ENCODE measurements around the gene TKT. TPM values are rescaled to one million over a fixed set of nuclear protein-coding genes. Genes with fewer than 3 reads are reported as not detected.
A peak's percentile ranks its signal among the peaks of the same experiment; 100 is the strongest.

The TKT gene
- total RNA-seq, 4 donors from 2014 or later, result 130 to 171 (median 145) TPM

- no peak overlapping the region for H3K4me3 ChIP-seq
- H3K27me3 ChIP-seq, result no peaks in the 10 kb centered on the region
- peak overlapping the region in 3 of 4 donors; percentile 46 to 84 (median 78) for H3K27ac ChIP-seq
- H3K4me1 ChIP-seq, result peaks cover 0 to 44% (median 11%) of the 10 kb centered on the region in 4 donors
- peaks cover 0 to 59% (median 0%) of the 10 kb centered on the region in 3 donors for H3K36me3 ChIP-seq
- H3K9me3 ChIP-seq, result no peaks in the 10 kb centered on the region
- DNase-seq, result peak in 2 of 3 donors; percentile 61 to 66
- no peak for TF ChIP-seq CTCF (IDR thresholded peaks at IDR 0.05)
- TF ChIP-seq POLR2A (IDR thresholded peaks at IDR 0.05), result peak in 1 of 2 donors; percentile 20
Observed at GRCh38 chr3:53238051-53238850, 17.6 kb downstream of the TKT start.

GRCh38 chr3:53236112-53236841, 19.5 kb downstream of the TKT start:
- Histone ChIP-seq H3K9me3 (no peaks in the 10 kb centered on the region), H3K36me3 (peaks cover 0 to 70% (median 0%) of the 10 kb centered on the region in 3 donors), H3K27me3 (no peaks in the 10 kb centered on the region), H3K27ac (peak overlapping the region; percentile 3 to 64 (median 44)), H3K4me3 (no peak overlapping the region), H3K4me1 (peaks cover 0 to 38% (median 11%) of the 10 kb centered on the region in 4 donors)
- TF ChIP-seq POLR2A (IDR thresholded peaks at IDR 0.05) (peak in 1 of 2 donors; percentile 9), CTCF (IDR thresholded peaks at IDR 0.05) (no peak)
- DNase-seq, result peak in 2 of 3 donors; percentile 79 to 81

GRCh38 chr3:53235545-53235944, 20.3 kb downstream of the TKT start:
- Histone ChIP-seq H3K27me3 (no peaks in the 10 kb centered on the region), H3K36me3 (peaks cover 0 to 70% (median 0%) of the 10 kb centered on the region in 3 donors), H3K27ac (peak overlapping the region in 1 of 4 donors; percentile 3), H3K4me1 (peaks cover 0 to 38% (median 11%) of the 10 kb centered on the region in 4 donors), H3K4me3 (no peak overlapping the region), H3K9me3 (no peaks in the 10 kb centered on the region)
- TF ChIP-seq CTCF (IDR thresholded peaks at IDR 0.05) (no peak), POLR2A (IDR thresholded peaks at IDR 0.05) (no peak)
- no peak for DNase-seq

- Histone ChIP-seq H3K36me3 (peaks cover 0 to 70% (median 0%) of the 10 kb centered on the region in 3 donors), H3K4me3 (no peak overlapping the region), H3K27ac (no peak overlapping the region), H3K9me3 (no peaks in the 10 kb centered on the region), H3K27me3 (no peaks in the 10 kb centered on the region), H3K4me1 (peaks cover 0 to 36% (median 11%) of the 10 kb centered on the region in 4 donors)
- DNase-seq, result no peak
- TF ChIP-seq POLR2A (IDR thresholded peaks at IDR 0.05), result no peak
- TF ChIP-seq CTCF (IDR thresholded peaks at IDR 0.05), result no peak
Observed at GRCh38 chr3:53234841-53235232, 21.0 kb downstream of the TKT start.

- Histone ChIP-seq H3K9me3 (no peaks in the 10 kb centered on the region), H3K4me1 (peaks cover 0 to 30% (median 11%) of the 10 kb centered on the region in 4 donors), H3K4me3 (no peak overlapping the region), H3K27me3 (no peaks in the 10 kb centered on the region), H3K27ac (no peak overlapping the region), H3K36me3 (peaks cover 0 to 70% (median 0%) of the 10 kb centered on the region in 3 donors)
- no peak for TF ChIP-seq POLR2A (IDR thresholded peaks at IDR 0.05)
- no peak for TF ChIP-seq CTCF (IDR thresholded peaks at IDR 0.05)
- no peak for DNase-seq
Observed at GRCh38 chr3:53234130-53234840, 21.5 kb downstream of the TKT start.

Measured in Peyer's patch (tissue), 4 donors.